Measurements from ENCODE around the gene KRTAP5-3.
A peak's percentile ranks its signal among the peaks of the same experiment; 100 is the strongest.
"Not testable (repeated sequence)": the region's sequence is repeated elsewhere in the genome, so short reads cannot be mapped to it uniquely, and the experiment has no call there.

KRTAP5-3 gene, protein sequence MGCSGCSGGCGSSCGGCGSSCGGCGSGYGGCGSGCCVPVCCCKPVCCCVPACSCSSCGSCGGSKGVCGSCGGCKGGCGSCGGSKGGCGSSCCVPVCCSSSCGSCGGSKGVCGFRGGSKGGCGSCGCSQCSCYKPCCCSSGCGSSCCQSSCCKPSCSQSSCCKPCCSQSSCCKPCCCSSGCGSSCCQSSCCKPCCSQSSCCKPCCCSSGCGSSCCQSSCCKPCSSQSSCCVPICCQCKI

GRCh38 chr11:1608363-1608762 lies at the start of gene KRTAP5-3:
TSS of gene KRTAP5-3 (minus strand) at chr11:1608463. CDS start at chr11:1608385, 78 bp downstream.
- no peak for DNase-seq

GRCh38 chr11:1656670-1657069 lies 48.4 kb upstream of the KRTAP5-3 start:
- no peak for DNase-seq

GRCh38 chr11:1656061-1656441 lies 47.8 kb upstream of the KRTAP5-3 start:
- no peak for DNase-seq

DNA sequence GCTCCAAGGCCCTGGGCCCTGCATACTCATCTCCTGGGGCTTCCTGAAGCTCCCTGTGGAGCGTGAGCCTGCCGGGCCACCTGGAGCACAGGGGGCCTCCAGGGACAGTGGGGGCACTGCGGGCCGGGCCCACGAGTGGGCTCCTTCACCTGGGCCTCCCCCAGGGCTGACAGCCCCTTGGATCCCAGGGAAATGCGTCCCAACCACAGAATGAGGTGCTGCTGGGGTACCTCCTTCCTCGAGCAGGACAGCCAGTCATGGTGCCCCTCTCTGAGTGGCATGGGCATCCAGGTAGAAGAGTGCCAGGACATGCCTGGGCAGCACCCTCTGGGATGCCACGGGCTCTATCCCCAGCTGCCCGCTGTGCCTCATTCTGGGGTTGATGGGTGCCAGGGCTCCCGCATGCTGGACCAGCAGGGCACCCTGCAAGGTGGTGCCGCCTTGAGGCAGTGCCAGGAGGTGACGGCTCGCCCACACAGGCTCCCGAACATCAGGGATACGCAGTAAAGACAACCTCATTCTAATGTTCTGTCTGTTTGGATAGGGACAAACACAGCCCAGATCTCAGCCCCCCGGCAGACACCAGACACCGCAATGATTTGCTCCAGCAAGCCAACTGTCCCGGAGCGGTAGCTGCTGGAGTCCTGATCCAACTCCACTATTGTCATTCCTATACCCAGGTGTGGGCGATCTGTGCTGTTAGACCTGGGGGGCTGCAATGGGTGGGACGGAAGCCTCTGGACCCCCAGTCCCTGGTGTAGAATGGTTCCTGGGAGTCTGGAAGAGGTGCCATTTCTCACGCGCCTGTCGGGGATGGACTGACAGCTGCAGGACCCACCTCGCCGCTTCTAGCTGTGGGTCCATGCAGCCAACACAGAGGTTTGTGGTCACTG lies 47.2 kb upstream of the KRTAP5-3 start:
- DNase-seq: no peak

DNA sequence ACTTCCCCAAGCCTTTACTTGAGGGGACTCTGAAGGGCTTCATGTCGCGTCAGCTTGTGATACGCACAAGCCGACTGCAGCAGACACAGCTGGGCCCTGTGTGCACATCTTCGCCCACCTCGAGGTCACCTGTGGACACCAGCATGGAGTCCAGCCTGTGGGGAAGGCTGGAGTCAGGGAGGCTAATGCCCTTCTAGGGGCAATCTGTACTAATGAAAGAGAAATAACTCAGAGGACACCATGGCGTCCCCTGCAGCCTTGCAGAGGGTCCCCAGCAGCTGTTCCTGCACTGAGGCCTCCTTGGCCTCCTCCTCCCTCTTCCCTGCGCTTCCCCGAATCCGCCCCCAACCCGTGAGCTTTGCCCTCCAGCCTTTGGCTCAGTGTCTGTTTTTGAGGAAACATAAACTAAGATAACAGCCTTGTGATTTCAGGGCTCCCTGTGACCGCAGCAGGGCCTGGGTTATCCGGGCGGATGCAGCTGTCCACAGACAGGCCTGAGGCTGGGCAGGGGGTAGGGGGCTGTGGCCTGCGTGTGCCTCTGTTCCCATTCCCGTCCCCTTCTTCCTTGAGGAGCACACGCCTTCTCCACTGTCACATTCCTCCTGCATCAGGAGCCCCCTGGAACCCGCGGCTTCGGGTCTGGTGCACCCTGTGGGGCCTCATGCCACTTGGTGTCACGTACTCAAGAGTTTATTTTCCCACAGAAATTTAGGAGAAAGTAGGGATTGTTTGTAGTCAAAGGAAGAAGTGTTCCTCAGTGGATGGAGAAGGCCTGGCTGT lies 46.3 kb upstream of the KRTAP5-3 start:
- no peak for DNase-seq

- DNase-seq: no peak
Measured at GRCh38 chr11:1653541-1654387, 45.5 kb upstream of the KRTAP5-3 start.

DNA sequence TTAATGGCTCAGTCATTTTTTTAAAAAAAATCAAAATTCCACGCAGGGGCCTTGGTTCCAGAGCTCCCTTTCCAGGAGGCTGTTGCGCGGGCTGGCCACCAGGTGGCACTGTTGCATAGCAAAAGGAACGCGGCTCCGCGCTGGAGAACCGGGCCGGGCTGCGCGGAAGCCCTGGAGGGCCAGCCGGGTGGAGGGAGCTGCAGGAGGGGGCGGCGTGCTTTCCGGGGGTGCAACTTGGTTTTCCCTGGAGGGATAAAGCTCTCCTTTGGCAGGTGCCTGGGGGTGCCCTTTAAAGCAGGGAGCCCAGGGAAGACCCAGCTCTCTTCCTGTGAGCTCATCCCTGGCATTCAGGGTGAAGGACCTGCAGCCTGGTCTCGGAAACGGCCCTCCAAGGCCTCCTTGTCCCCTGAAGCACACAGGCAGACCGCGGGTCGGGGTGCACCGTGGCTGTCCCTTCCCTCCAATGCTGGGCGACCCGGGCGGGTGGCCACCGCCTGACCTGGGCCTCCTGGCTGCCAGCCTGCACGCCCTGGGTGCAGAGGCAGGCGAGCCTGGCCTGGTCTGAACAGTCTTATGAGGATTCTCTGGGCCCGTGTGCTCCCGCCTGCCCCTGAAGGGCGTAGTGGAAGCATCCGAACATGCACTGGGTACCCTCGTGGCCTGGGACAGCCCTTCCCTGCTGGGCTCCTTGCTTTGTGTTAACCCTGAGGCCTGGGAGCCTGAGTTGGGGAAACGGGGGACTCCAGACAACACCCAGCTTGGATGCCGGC lies 44.7 kb upstream of the KRTAP5-3 start:
- DNase-seq: no peak

DNA sequence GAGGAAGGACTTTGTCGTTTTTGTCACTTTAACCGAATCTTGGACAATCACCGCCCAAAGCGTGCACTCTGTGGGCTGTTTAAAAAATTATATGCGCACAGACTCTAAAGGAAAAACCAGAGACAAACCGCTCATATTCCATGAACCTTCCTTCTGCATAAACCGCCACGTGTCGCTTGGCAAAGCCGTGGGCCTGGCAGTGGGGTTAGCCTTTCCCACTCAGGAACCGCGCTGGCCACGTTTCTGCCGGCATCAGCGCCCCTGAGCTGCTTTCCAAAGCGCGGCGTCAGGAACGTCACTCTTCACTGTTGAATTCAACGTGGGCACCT lies 44.1 kb upstream of the KRTAP5-3 start:
- no peak for DNase-seq

GRCh38 chr11:1652026-1652425 lies 43.8 kb upstream of the KRTAP5-3 start:
- no peak for DNase-seq

DNA sequence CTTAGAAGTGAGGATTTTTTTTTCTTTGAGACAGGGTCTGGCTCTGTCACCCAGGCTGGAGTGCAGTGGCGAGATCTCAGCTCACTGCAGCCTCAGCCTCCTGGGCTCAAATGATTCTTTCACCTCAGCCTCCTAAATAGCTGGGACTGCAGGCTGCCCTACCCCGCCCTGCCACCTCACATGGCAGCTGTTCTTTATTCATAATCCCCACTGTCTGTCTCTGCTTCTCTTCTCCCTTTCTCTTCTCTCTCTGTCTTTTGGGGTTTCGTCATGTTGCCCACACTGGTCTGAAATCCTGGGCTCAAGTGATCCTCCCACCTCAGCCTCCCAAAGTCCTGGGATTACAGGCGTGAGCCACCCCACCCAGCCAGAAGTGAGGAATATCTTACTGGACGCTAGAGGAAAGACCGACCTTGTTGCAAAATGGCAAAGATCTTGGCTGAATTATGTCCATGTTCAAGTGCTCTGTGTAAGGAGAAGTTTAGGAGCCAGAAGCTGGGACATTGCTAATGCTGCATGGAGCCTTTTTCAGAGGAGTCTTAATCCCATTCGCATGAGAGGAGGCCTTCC lies 43.2 kb upstream of the KRTAP5-3 start:
- no peak for DNase-seq

- DNase-seq: no peak
Measured at GRCh38 chr11:1650918-1651262, 42.6 kb upstream of the KRTAP5-3 start.

DNA sequence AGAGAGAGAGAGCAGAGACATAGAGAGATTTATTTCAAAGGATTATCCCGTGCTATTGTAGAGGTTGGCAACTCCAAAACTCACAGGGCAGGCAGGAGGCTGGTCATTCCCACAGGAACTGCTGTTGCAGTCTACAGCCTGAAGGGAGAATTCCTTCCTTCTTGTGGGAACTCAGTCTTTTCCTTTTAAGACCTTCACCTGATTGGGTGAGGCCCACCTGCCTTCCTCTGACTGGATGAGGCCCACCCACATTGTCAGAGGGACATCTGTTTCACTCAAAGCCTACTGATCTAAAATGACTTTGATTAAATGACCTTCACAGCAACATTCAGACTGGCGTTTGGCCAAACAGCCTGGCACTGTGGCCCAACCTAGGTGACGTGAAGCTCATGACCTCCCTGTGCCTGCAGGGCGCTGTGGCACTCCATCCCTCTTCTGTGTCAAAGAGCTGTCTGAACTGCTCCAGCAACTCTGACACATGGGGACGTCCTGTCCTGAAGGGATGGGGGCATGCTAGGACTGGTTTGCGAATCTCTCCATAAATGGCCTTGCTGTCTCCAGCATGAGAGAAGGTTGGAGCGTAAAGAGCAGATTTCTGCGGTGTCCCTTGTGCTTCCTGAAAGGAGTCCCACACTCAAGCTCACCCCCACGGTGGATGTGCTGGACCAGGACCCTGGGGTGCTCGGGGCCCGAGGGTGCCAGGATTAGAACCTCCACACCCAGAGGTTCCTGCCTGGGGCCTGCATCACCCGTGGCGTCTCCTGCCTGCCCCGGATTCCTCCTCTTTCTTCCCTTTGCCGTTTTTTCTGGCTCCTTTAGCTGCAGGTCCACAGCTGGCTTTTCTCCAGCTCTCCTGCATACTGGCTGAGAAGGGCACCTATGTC lies 42.0 kb upstream of the KRTAP5-3 start:
- peak; percentile 65 for DNase-seq

DNA sequence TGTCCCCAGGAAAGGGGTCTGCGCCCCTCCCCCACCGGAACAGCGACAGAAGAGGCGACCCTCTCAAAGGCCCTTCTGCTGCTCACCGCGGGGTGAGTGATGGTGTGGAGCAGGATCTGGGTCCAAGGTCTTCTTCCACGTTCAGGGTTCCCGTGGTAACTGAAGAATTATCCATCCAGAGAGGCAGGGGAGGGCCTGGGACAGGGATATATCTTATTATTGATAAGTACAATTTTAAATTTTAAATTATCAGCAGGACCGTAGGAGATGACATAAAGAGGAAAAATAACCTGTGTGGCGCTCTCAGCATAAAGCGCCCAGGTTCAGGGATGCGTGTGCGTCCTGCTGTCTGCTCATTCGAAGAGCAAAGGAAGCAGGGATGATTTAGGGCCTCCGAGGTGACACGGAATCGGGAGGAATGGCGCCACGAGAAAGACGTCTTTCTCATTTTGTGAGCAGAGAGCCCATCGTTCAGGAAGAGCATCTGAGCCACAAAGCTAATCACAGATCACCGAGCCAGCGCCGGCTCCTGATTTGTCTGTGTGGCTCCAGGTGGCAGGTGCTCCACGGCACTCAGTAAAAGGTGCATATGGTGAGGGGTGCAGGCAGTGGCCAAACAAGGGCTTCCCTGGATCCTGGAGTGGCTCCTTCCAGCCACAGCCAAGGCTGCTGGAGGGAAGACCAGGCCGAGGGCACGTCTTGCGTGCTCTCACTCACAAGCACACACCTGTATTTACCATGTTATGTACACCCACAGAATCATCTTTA lies 40.6 kb upstream of the KRTAP5-3 start:
- no peak for DNase-seq

GRCh38 chr11:1647901-1648652 lies 39.8 kb upstream of the KRTAP5-3 start:
- DNase-seq: no peak

DNA sequence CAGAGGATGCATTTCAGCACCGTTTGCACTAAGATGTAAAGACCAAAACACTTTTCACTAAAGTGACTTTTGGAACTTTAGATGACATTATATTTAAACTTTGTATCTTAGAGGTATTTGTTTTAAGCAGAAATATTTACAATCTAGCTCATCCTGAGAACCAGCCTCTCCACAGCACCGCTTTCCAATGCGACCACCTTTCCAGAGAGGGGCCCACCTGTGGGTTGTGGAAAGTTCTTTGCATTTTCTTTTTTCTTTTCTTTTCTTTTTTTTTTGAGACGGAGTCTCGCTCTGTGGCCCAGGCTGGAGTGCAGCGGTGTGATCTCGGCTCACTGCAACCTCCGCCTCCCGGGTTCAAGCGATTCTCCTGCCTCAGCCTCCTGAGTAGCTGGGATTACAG lies 38.3 kb upstream of the KRTAP5-3 start:
- DNase-seq: not testable (repeated sequence)

DNA sequence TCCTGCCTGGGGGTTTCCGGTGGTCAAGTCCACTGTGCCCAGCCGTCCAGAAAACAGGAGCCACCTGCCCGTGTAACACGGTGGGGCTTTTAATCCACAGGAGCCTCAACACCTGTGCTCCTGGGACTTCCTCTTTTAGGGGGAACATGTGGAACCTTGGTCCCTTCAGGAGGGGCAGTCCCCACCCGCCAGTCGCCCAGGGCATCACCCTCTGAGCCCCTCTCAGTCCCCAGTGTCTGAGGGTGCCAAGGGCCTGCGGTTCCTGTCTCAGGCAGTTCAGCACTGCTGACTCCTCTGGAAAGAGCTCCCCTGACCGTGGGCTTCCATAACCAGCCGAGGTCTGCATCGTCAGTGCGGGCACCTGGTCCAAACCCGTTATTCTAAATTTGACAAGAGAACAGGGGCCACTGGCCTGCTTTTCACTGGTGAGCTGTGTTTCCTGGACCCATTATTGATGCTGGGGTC lies 37.1 kb upstream of the KRTAP5-3 start:
- no peak for DNase-seq

DNA sequence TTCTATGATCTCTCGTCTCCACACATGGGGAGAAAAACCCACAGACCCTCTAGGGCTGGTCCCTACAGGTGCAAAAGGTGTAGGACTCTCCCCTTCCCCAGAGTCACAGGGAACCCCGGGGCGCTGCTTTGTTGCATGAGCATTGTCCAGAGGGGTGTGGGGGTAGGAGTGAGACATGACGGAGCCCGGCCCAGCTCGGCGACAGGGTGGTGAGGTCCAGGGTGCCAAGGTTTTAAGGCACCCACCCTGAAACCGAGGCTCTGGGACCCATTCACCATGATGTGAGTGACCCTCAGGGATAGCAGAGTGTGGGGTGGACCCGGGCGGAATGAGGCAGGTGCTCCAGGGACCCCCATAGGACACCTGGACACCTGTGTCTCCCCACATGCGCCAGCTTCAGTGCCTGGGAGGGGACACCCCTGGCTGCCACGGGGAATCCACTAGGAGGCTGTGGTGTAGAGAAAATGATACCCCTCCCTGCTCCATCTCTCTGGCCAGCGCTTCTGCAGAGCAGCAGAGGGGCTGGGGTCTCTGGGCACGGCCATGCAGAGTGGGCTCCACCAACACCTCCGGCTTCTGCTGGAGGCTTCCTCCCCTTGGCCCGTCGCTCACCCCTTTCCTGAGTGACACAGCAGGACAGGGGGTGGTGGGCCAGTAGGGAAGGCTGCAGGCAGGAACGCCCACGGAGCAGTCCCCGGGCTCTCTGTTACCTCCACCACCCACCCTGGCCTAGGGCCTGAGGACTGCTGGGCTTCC lies 36.5 kb upstream of the KRTAP5-3 start:
- DNase-seq: no peak

GRCh38 chr11:1643146-1643690 lies 35.0 kb upstream of the KRTAP5-3 start:
- no peak for DNase-seq
